Right lobe of liver (tissue), 6 donors: ENCODE measurements around the gene GALNTL6. TPM values are rescaled to one million over a fixed set of nuclear protein-coding genes. Genes with fewer than 3 reads are reported as not detected.

Experiments
- ATAC-seq, 4 donors: fragments of 200-7000 bp; cut with Tn5 transposase; one replicate each; pipeline ENCODE4 v1.9.1; 2020; ENCODE audit warnings: mild to moderate bottlenecking in 4 of 4, moderate library complexity in 4 of 4
- DNase-seq, 3 donors: peaks; one replicate each; pipeline ENCODE4 v3.0.0-alpha.2; 2020
- H3K27ac ChIP-seq, 3 donors: fragments of 200-600 bp; one replicate each; pipeline ENCODE4 v1.8.0; 2022
- H3K27me3 ChIP-seq, 2 donors: fragments of 200-600 bp; one replicate each; pipeline ENCODE4 v1.8.0; 2022
- H3K36me3 ChIP-seq, 4 donors: fragments of 200-600 bp; sonication (generic) in 1 of 4; one replicate each; pipeline versions ENCODE4 v1.5.1 to v1.8.0; 2017 to 2022; ENCODE audit warnings: control low read depth in 1 of 4
- H3K4me1 ChIP-seq, 4 donors: fragments of 200-600 bp; sonication (generic) in 1 of 4; one replicate each; pipeline versions ENCODE4 v1.5.1 to v1.8.0; 2017 to 2022; ENCODE audit warnings: control low read depth in 1 of 4
- H3K4me3 ChIP-seq, 3 donors: fragments of 200-600 bp; one replicate each; pipeline ENCODE4 v1.8.0; 2022
- H3K9me3 ChIP-seq, 4 donors: fragments of 200-600 bp; sonication (generic) in 1 of 4; one replicate each; pipeline versions ENCODE4 v1.5.1 to v1.8.0; 2017 to 2022; ENCODE audit warnings: control low read depth in 1 of 4
- CTCF ChIP-seq, 4 donors: fragments of 200-600 bp in 3 of 4; fragments of 450-650 bp in 1 of 4; IDR thresholded peaks; one replicate each; pipeline versions ENCODE4 v1.5.1 to v1.8.0; 2016 to 2022; ENCODE audit warnings: antibody characterized with exemption in 4 of 4, mild to moderate bottlenecking in 2 of 4
- POLR2A ChIP-seq: fragments of 450-650 bp; IDR thresholded peaks from one replicate; pipeline ENCODE4 v1.6.1; 2017; ENCODE audit warnings: antibody characterized with exemption, mild to moderate bottlenecking
- WGBS: methylation state at CpG from one replicate; pipeline ENCODE4 v1.1.6; 2018; ENCODE audit warnings: low coverage, low lambda C conversion rate; ENCODE audit not compliant: insufficient coverage; ENCODE audit errors: missing lambda C conversion rate; 5-methylcytosine and 5-hydroxymethylcytosine counted together
- intact Hi-C, 2 donors: fragments of 100-400 bp; cut with DNase I; formaldehyde crosslinking; loops; one replicate each; pipeline versions ENCODE4 v1.11.2 to v1.14.1; 2022
- total RNA-seq, 6 experiments: library from RNA; depleted of rRNA in 2 of 6; stranded (reverse); fragments of >200 nt in 2 of 6; fragmentation: NEBNext Ultra II Directional in 3 of 6; extraction: Animal tissue kit (Norgen Biotek cat#: 25700) in 3 of 6; gene quantifications; one replicate each; pipeline versions ENCODE4 v1.1.0 to v1.2.4, GENCODE V29; 2016 to 2023
- donor health status: DM: no; HTN: yes; CAD: no.
- donor health status: DM: no; HTN: no; CAD: no.
- donor health status: DM: no; HTN: no; CAD: no.
- donor health status: DM: no; HTN: yes; CAD: no.
- donor health status: DM: no; HTN: yes; CAD: no.

GALNTL6 gene
- total RNA-seq, 6 experiments from 2014 or later, result 0.15 to 1.1 (median 0.30) TPM; not detected in 3

- 38% methylated on average over 4 of the region's 4 CpGs for WGBS
- intact Hi-C loops, result no loop called here
- no peaks in the 10 kb centered on the region for H3K9me3 ChIP-seq
These were observed 1052.4 kb downstream of the GALNTL6 start for GRCh38 chr4:172865531-172866127.

GRCh38 chr4:172866421-172866820 is 1053.2 kb downstream of the GALNTL6 start:
- H3K4me3 ChIP-seq, result no peak overlapping the region
- H3K9me3 ChIP-seq, result no peaks in the 10 kb centered on the region
- no peaks in the 10 kb centered on the region for H3K27me3 ChIP-seq
- WGBS, result 69% methylated on average over 4 of the region's 4 CpGs
- no peak overlapping the region for H3K27ac ChIP-seq
- DNase-seq (no peak), ATAC-seq (no peak)
- intact Hi-C loops, result no loop called here
- H3K36me3 ChIP-seq, result no peaks in the 10 kb centered on the region
- peaks cover 0 to 24% (median 0%) of the 10 kb centered on the region in 4 donors for H3K4me1 ChIP-seq
- TF ChIP-seq CTCF (IDR thresholded peaks at IDR 0.05) (no peak), POLR2A (no peak)

More at GRCh38 chr4:172865531-172866127, 1052.4 kb downstream of the GALNTL6 start:
- no peak for TF ChIP-seq POLR2A
- TF ChIP-seq CTCF (IDR thresholded peaks at IDR 0.05), result peak in 1 of 4 donors; percentile 20
- H3K4me1 ChIP-seq, result peaks cover 0 to 24% (median 0%) of the 10 kb centered on the region in 4 donors
- DNase-seq (no peak), ATAC-seq (peak in 3 of 4 donors; percentile 27 to 59 (median 42))
- H3K36me3 ChIP-seq, result no peaks in the 10 kb centered on the region
- peak overlapping the region in 1 of 3 donors; percentile 50 for H3K27ac ChIP-seq
- no peaks in the 10 kb centered on the region for H3K27me3 ChIP-seq
- H3K4me3 ChIP-seq, result no peak overlapping the region

GRCh38 chr4:172867835-172868234 is 1054.6 kb downstream of the GALNTL6 start:
- intact Hi-C loops, result no loop called here
- 80% methylated on average over 2 of the region's 2 CpGs for WGBS
- H3K27ac ChIP-seq, result no peak overlapping the region
- DNase-seq, result no peak
- H3K9me3 ChIP-seq, result no peaks in the 10 kb centered on the region
- ATAC-seq, result no peak
- H3K4me3 ChIP-seq, result no peak overlapping the region
- H3K27me3 ChIP-seq, result no peaks in the 10 kb centered on the region
- peaks cover 0 to 24% (median 0%) of the 10 kb centered on the region in 4 donors for H3K4me1 ChIP-seq
- TF ChIP-seq CTCF (IDR thresholded peaks at IDR 0.05) (no peak), POLR2A (no peak)
- no peaks in the 10 kb centered on the region for H3K36me3 ChIP-seq

- Histone ChIP-seq H3K36me3 (no peaks in the 10 kb centered on the region), H3K4me3 (no peak overlapping the region), H3K27me3 (no peaks in the 10 kb centered on the region), H3K4me1 (peaks cover 0 to 22% (median 0%) of the 10 kb centered on the region in 4 donors), H3K27ac (no peak overlapping the region), H3K9me3 (no peaks in the 10 kb centered on the region)
- intact Hi-C loops, result no loop called here
- TF ChIP-seq CTCF (IDR thresholded peaks at IDR 0.05) (no peak), POLR2A (no peak)
- DNase-seq (no peak), ATAC-seq (no peak)
- WGBS, result 75% methylated on average over 1 of the region's 1 CpG
These were observed 1055.1 kb downstream of the GALNTL6 start for GRCh38 chr4:172868271-172868670.
